Activated T-cell treated with anti-CD3 and anti-CD28 coated beads, Interleukin-2, amount 50 U/mL, for 24 hours (primary cell): ENCODE measurements around the gene AMOTL2.

Experiments used
- DNase-seq: peaks from one replicate; pipeline ENCODE4 v3.0.0-alpha.2; 2020
- H3K27ac Mint-ChIP-seq: 2 replicates; pipeline ENCODE4 v1.8.0; 2020; ENCODE audit warnings: mild to moderate bottlenecking, mixed read lengths
- H3K27me3 Mint-ChIP-seq: 2 replicates; pipeline ENCODE4 v1.8.0; 2020; ENCODE audit warnings: mixed read lengths
- H3K36me3 Mint-ChIP-seq: 2 replicates; pipeline ENCODE4 v1.8.0; 2020; ENCODE audit warnings: low read depth, mixed read lengths
- H3K4me1 Mint-ChIP-seq: 2 replicates; pipeline ENCODE4 v1.8.0; 2020; ENCODE audit warnings: low read depth, mixed read lengths
- H3K4me3 Mint-ChIP-seq: 2 replicates; pipeline ENCODE4 v1.8.0; 2020; ENCODE audit warnings: mild to moderate bottlenecking, moderate library complexity, mixed read lengths
- H3K9me3 Mint-ChIP-seq: 2 replicates; pipeline ENCODE4 v1.8.0; 2020; ENCODE audit warnings: mixed read lengths

AMOTL2 gene

DNA sequence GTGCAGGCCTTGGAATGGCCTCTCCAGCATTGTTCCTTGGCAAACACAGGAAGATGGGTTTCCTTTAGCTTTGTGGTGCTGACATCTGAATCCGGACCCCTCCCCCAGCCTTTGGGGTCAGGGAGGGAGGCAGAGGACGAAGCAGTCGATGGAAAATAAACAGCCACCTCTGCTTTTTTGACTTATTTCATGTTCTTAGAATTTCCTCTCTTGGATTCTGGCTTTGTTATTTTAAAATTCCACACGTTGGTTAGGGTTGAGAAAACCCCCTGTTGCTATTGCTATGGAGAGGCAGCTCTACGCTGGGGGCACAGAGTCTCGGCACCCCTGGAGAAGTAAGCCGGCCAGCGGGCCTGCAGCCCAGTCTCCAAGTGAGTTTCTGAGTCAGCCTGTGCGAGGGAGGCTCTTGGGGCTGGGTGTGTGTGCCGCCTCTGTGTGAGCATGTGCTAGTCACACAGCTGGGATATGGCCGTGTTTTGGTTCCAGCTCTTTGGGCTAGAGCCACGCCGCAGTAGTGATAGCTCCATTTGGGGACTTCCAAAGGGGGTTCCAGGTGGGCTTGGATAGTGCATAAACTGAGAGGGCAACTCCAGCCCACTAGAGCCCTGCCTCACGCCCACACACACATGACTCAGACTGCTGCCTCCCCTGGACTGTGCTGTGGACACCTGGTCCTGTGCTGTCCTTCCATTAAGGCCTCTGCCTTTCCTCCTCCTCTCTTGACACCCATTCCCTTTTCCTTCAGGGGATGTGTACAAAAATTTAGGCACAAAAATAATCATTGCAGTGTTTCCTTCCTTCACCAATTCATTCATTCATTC is 58.8 kb downstream of the AMOTL2 start:
- DNase-seq, result peak; percentile 23
- Mint-ChIP-seq H3K4me3 (no peak overlapping the region), H3K27ac (no peak overlapping the region), H3K27me3 (peaks cover 48% of the 10 kb centered on the region), H3K9me3 (no peaks in the 10 kb centered on the region), H3K36me3 (no peaks in the 10 kb centered on the region), H3K4me1 (peaks cover 2% of the 10 kb centered on the region)

DNA sequence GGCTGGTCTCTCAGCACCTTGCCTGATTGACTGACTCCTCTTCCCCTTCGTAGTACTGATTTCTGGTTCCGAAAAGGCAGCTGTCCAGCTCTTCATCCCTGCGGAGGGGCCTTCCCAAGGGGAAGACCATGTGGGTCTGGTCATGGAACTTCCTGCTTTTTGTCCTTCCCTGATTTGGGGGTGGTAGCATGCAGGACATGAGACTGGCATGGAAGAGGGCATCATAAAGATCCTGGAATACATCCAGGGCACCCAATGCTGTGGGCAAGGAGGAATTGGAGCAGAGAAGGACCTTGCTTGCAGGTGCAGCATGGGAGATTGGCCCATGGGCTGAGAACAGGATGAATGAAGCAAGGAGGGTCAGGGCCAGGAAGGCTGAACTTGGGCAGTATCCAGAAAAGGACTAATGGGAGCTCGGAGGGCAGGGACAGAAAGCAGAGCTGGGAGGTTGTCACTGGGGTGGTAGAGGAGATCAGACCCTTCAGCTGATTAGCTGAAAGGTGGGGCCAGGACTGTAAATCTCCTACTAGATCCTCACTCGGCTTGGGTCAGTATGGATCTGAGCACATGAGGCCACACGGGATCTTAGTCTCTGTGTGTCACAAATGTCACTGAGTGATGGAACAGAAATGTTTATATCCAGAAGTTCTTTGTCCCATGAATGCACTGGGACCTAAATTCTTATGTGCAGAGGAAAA is 59.5 kb downstream of the AMOTL2 start:
- peak; percentile 20 for DNase-seq
- H3K27me3 Mint-ChIP-seq, result peaks cover 48% of the 10 kb centered on the region
- H3K27ac Mint-ChIP-seq, result no peak overlapping the region
- peaks cover 2% of the 10 kb centered on the region for H3K4me1 Mint-ChIP-seq
- H3K36me3 Mint-ChIP-seq, result no peaks in the 10 kb centered on the region
- no peaks in the 10 kb centered on the region for H3K9me3 Mint-ChIP-seq
- H3K4me3 Mint-ChIP-seq, result no peak overlapping the region

DNA sequence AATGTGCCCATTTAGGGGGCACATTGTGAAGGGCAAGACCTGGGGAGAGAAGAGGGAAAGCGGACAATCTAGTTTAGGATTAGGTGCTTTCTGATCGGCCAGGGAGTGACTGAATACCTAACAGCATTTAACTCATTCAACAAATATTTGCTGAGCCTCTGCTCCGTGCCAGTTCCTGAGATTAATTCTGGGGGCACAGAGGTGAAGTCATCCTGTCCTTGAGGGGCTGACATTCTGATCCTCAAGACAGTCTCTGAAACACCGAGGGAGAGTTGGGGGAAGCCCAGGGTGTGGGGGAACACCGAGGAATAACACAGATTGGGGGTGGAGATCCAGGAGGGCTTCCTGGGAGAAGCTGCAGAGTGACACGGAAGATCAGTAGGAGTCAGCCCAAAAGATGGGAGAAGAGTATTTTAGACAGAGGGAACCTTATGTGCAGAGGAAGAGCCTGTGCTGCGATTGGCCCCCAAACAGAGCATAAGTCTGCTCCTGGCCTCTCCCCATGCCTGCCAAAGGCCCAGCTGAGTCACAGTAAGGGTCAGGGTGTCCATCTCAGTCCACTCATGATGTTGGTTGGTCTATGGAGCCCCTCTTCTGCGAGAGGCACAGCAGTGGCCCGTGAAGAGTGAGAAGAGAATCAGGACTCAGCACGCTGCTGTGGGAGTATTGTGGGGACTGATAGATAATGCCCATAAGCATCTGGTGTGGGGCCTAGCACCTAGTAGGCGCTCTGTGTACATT is 60.2 kb downstream of the AMOTL2 start:
- no peak overlapping the region for H3K4me3 Mint-ChIP-seq
- peaks cover 2% of the 10 kb centered on the region for H3K4me1 Mint-ChIP-seq
- H3K9me3 Mint-ChIP-seq, result no peaks in the 10 kb centered on the region
- no peaks in the 10 kb centered on the region for H3K36me3 Mint-ChIP-seq
- H3K27ac Mint-ChIP-seq, result no peak overlapping the region
- H3K27me3 Mint-ChIP-seq, result peaks cover 48% of the 10 kb centered on the region
- DNase-seq, result peak; percentile 25

DNA sequence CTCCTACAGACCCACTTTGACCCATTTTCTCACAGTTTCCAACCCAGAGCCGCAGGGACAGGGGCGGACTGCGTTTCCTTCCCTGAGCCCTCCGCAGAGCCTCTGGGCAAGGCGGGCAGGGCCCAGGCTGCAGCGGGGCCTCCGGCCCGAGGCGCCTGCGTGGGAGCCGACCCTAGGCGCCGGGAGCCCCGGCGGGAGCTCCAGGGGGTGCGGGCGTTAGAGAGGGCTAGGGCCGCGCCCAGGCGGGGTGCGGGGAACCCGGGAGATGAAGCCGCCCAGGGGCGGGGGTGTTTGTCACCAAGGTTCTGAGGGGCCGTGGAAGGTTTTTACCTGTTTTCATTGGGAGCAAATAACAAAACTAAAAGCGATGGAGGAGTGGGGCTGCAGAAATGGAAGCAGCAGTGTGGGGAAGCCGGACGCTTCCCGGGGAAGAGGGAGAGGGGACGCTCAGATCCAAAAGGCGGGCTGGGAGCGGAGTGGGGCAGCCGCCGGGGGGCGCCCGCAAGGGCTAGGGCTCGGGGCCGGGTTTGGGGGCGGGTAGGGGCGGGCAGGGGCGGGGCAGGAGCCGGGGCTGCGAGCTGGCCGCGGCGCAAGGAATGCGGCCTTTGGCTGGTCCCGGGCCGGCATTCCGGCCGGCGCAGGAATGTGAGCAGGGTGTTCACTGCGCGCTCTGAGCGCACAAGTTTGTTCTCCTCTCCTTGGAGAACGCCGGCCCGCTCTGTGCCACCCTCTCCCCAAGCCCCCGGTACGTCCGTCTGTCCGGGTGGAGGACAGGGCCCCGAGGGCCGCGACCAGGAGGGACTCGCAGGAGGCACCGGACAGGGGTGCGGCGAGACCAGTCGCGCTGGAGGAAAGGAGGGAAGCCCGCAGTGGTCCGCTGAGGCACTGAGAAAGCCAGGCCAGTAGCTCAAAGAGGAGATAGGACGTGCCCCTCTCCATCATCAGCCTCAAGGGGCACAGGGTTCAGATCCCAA is 61.1 kb downstream of the AMOTL2 start:
- Mint-ChIP-seq H3K9me3 (no peaks in the 10 kb centered on the region), H3K27me3 (peaks cover 46% of the 10 kb centered on the region), H3K4me3 (peak overlapping the region; percentile 43), H3K36me3 (no peaks in the 10 kb centered on the region), H3K4me1 (peaks cover 3% of the 10 kb centered on the region), H3K27ac (no peak overlapping the region)
- peak; percentile 29 for DNase-seq

DNA sequence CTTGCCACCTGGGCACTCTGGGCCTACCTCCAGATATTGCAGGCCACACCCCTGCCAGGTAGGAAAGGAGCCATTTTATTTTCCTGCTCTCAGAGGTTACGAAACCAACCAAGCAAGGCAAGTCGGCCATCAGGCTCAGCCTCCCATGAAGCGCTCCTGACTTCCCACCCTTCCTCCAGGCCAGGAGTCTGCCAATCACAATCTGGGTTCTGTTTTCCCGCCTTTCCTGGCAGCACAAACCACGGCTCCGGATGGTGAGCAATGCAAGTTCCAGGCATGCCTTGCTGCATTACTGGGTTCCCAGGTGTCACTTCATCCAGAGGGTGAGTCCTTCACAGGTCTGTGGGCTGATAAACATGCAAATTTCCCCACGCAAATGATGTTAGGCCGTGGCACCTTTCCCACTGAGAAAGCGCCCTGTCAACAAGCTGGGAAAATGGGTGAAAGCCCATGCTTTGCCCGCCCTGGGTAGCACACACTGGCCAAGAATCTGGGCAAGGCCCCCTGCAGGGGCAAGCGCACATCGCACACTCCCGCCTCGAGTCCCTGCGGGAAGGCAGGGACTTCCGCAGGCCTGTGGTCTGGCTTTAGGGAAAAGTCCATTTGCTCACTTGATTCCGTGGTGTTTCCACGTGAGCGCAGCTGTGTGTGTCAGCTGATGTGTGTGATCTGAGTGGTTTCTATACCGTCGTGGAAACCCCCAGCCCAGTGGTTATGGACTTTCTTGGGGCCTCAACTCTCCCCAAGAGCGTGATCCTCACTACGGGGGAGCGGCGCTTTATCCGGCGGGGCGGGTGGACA is 62.0 kb downstream of the AMOTL2 start:
- Mint-ChIP-seq H3K9me3 (no peaks in the 10 kb centered on the region), H3K27me3 (peaks cover 51% of the 10 kb centered on the region), H3K4me3 (no peak overlapping the region), H3K27ac (no peak overlapping the region), H3K36me3 (no peaks in the 10 kb centered on the region), H3K4me1 (peaks cover 5% of the 10 kb centered on the region)
- no peak for DNase-seq

DNA sequence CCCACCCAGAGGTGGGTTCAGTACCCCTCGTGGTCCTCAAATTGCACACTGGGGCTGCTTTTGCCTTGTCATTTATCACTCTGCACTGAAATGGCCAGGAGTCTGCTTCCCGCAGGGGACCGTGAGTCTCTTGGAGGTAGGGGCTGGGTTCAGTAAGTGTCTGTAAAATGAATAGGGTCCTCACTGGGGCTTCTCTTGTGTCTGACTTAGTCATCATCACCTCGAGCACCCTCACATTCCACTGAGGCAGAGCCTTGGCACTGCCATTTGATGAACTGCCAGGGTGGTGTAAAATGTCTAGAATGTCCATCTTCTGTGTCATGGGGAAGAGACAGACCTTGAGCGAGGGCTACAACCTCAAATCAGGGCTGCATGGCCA is 62.6 kb downstream of the AMOTL2 start:
- Mint-ChIP-seq H3K27ac (no peak overlapping the region), H3K4me3 (no peak overlapping the region), H3K27me3 (peaks cover 56% of the 10 kb centered on the region), H3K4me1 (peaks cover 5% of the 10 kb centered on the region), H3K9me3 (no peaks in the 10 kb centered on the region), H3K36me3 (no peaks in the 10 kb centered on the region)
- no peak for DNase-seq

DNA sequence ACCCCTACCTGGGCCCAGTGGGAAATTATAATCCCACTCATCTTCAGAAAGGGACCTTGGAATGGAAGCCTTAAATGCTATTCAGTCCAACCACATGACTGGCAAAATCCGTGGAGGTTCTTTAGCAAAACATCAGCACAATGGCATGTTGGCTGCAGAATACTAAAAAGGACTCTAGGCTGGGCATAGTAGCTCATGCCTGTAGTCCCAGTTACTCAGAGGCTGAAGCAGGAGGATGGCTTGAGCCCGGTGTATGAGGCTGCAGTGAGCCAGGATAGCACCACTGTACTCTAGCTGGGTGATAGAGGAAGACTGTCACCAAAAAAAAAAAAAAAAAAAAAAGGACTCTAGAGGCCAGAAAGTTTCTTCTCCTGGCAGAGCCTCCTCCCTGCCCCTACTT is 63.0 kb downstream of the AMOTL2 start:
- Mint-ChIP-seq H3K4me3 (no peak overlapping the region), H3K36me3 (no peaks in the 10 kb centered on the region), H3K4me1 (peaks cover 5% of the 10 kb centered on the region), H3K9me3 (no peaks in the 10 kb centered on the region), H3K27me3 (peaks cover 61% of the 10 kb centered on the region), H3K27ac (no peak overlapping the region)
- DNase-seq, result no peak

DNA sequence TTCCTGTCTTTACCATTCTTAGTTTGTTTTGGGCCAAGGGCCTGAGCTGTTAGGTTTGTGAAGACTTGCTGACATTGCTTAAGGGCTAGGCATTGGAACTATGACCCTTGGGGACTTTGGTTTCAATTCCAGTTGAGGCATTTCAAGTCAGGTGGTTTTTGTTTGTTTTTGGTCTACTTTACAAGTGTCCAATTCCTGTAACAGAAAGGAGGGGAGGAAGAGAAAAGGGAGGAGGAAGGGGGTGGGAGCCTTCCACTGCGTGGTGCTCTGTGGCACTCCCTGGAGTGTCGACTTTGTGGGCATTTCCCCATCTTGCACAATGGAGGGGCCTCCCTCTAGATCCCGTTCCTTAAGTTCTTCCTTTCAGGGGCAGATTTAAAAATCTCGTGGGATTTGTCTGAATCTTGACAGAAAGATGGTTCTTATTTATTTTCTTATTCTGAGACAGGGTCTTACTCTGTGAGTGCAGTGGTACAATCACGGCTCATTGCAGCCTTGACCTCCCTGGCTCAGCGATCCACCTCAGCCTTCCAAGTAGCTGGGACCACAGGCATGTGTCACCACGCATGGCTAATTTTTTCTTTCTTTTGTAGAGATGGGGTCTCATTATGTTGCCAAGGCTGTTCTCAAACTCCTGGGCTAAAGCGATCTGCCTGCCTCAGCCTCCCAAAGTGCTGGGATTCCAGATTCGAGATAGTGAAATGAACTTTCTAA is 64.1 kb downstream of the AMOTL2 start:
- Mint-ChIP-seq H3K9me3 (no peaks in the 10 kb centered on the region), H3K4me1 (peaks cover 5% of the 10 kb centered on the region), H3K27ac (no peak overlapping the region), H3K27me3 (peaks cover 68% of the 10 kb centered on the region), H3K4me3 (no peak overlapping the region), H3K36me3 (no peaks in the 10 kb centered on the region)
- DNase-seq, result no peak

DNA sequence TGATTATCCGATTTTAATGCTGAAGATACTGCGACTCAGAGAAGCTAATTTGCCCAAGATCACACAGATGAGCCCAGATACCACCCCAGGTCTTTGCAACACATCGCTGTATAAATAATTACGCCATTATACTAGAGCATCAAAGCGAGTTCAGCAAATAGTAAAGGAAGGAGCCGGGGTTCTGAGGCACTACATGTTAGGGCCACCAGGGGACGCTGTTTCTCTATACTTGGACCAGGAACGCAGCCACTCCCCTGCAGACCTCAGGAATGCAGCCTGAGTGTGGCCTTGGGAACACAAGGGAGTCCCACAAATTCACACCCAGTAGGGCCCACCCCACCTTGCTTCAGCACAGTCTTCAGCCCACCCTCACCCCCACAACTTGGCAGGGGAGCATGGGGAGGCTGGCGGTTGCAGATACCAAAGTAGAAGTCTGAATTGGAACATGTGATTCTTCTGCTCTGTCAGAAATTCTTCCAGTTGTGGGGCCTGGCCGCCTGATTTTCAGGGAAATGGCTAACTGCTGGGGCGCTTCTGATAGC is 65.8 kb downstream of the AMOTL2 start:
- Mint-ChIP-seq H3K36me3 (no peaks in the 10 kb centered on the region), H3K4me3 (no peak overlapping the region), H3K27me3 (peaks cover 67% of the 10 kb centered on the region), H3K9me3 (no peaks in the 10 kb centered on the region), H3K4me1 (peaks cover 5% of the 10 kb centered on the region), H3K27ac (no peak overlapping the region)
- peak; percentile 84 for DNase-seq

DNA sequence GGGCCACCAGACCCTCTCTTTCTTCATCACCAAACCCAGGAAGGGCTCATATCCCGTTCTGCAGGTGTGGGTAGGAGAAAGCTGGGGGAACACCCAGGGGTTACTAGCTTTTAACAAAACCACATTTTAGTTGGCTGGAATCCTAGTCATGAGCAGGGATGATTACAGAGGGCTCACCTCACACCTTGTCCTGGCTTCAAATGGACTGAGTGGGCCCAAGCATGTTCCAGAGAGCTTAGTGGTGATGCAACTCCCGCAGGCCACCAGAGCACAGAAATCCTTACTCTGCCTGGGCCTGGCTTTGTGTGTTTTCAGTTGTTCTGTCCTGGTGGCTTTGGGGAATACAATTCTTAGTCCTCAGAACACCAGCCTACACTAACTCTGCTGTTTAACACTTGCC is 66.8 kb downstream of the AMOTL2 start:
- Mint-ChIP-seq H3K27ac (no peak overlapping the region), H3K9me3 (no peaks in the 10 kb centered on the region), H3K4me3 (no peak overlapping the region), H3K36me3 (no peaks in the 10 kb centered on the region), H3K27me3 (peaks cover 58% of the 10 kb centered on the region), H3K4me1 (peaks cover 3% of the 10 kb centered on the region)
- no peak for DNase-seq

DNA sequence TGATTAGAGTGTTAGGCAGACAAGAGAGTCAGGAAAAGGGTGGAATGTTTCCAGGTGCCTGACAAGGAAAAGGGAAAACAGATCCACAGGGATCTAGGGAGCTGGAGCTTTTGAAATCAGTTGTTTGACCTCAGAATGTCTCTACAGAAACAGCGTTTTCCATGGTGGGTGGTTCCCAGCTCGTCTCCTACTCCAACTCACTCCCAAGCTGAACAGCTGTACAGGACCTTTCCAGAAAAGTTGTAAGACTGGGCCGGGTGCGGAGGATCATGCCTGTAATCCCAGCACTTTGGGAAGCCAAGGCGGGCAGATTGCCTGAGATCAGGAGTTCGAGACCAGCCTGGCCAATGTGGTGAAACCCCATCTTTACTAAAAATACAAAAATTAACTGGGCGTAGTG is 67.9 kb downstream of the AMOTL2 start:
- no peak overlapping the region for H3K27ac Mint-ChIP-seq
- peaks cover 3% of the 10 kb centered on the region for H3K4me1 Mint-ChIP-seq
- H3K27me3 Mint-ChIP-seq, result peaks cover 51% of the 10 kb centered on the region
- no peaks in the 10 kb centered on the region for H3K36me3 Mint-ChIP-seq
- no peaks in the 10 kb centered on the region for H3K9me3 Mint-ChIP-seq
- no peak overlapping the region for H3K4me3 Mint-ChIP-seq
- no peak for DNase-seq
